KBM-7 (cell line): ENCODE results near the gene PPIL6.
A peak's percentile ranks its signal among the peaks of the same experiment; 100 is the strongest.
"Not testable (repeated sequence)": the region's sequence is repeated elsewhere in the genome, so short reads cannot be mapped to it uniquely, and the experiment has no call there.

Experiments used
- DNase-seq: peaks from one replicate; pipeline ENCODE4 v3.0.0-alpha.2; 2015
- in situ Hi-C: fragments of 300-500 bp; cut with MboI; formaldehyde crosslinking; loops from 2 replicates; pipeline ENCODE4 v1.14.3; 2020; ENCODE audit warnings: low sequenced_read_pairs, low pct_unique_long_range_greater_than_20kb, mixed read lengths

The PPIL6 gene

DNA sequence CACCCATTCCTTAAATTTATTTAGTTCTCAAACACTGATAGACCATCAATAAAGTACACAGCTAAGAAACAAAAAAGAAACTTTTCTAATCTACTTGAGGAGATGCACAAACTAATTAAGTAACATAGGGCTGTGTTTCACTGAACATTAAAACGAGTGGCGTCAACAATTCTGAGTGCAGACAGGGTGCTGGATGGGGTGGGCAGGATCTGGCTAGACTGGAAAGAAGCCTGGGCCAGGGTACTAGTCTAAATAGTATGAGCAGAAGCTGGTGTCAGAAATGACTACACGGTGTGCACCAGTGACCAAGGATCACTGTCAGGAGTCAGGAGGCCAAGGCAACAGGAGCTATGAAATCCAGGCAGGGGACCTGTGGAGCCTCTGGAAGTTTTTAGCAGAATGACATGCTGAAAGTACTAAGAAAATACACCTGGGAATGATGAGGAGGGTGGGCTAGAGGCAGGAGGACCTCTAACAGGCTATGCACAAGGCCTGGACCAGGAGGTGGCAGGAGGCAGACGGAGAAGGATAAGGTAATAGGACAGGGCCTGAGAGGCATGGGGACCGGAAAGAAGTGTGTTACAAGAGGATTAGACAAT lies 29.3 kb upstream of the PPIL6 start:
- in situ Hi-C loops: no loop called here
- no peak for DNase-seq

DNA sequence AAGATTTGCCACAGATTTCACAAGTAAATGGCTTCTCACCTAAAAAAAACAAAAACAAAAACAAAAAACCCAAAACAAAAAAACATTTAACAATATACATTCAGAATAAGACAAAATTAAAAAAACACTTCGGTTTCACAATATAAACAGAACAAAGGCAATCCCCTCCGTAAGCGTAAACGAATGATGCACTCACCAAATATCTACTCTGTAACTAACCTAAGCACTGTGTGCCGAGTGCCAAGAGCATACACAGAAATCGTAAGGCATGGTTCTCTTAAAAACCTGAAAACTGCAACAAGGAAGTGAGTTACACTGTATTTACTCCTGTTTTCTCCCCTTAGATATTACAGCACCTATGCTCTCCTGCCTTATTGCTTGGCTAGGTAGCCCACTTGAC lies 27.3 kb upstream of the PPIL6 start:
- no peak for DNase-seq

DNA sequence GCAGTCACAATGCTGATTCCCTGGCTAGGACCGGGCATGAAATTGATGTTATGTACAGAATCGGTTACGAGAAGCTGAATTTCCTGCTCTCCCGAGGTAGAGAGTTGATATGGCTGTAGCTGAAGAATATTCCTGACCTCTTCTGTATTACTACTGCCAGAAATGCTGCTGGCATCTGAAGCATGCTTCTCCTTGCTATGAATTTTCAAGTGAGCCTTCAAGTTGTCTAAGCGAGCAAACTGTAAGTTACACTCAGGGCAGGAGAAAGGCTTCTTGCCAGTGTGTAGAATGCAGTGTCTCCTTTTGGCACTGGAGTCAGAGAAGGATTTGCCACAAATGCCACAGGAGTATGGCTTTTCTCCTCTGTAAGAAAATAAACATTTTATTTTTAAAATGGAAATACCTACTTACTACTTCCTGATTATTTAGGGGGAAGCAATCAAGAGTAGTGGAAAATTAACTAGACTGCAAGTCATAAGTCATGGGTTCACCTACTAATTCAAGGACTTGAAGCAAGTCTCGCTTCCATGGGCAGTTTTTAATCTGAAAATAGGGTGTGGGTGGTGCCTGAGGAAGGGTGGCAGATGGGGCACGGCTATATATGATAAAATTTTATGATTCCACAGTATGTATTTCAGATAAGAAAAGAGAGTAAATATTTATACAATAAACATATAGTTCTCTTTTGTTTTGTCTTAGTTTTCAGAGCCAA lies 25.9 kb upstream of the PPIL6 start:
- in situ Hi-C loops: no loop called here
- DNase-seq: no peak

More for the DNA sequence above, 27.3 kb upstream of the PPIL6 start:
- in situ Hi-C loops: no loop called here

DNA sequence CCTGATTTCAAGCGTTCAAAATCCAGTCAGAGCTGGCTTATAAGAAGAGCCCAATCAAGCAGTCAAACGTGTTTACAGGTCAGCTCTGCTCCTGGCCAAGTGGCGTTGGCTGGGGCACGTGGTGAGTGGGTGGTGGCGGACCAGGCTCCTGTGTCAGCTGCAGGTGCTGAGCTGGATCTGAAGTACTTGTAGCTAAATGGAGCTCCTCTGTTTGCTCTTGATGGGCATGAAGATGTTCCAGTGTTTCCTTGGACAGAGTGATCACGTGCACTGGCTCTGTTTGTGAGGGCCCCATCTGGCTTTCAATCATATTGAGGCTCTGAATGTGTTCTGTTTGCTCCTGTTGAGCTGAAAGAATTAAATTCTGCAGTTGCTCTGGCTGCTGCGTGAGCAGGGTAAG lies 25.3 kb upstream of the PPIL6 start:
- in situ Hi-C loops: no loop called here

GRCh38 chr6:109461733-109462526 lies 21.5 kb upstream of the PPIL6 start:
- in situ Hi-C loops: no loop called here

More for the DNA sequence above, 25.3 kb upstream of the PPIL6 start:
- no peak for DNase-seq

GRCh38 chr6:109461205-109461604 lies 20.8 kb upstream of the PPIL6 start:
- DNase-seq, in situ Hi-C loops: not testable (repeated sequence)

More at GRCh38 chr6:109461733-109462526, 21.5 kb upstream of the PPIL6 start:
- DNase-seq: no peak

DNA sequence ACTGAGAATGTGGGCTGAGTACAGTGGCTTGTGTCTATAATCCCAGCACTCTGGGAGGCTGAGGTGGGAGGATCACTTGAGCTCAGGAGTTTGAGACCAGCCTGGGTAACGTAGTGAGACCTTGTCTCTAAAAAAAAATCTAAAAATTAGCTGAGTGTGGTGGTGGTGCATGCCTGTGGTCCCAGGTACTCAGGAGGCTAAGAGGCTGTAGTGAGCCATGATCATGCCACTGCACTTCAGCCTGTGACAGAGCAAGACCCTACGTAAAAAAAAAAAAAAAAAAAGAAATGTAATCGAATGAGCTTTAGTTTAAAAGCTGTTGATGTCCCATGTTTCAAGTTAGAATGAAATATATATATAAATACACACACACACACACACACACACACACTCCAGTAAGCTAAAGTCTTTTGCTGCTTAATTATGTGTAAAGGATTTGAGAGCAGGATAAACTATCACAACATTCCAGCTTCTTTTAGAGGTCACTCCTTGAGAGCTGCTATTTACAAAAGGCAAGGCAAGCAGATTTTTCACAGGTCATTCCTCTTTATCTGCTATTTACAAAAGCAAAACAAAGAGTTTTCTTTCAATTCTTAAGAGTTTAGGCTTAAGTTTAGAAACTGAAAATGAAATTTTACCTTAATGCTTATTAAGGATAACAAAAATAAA lies 19.9 kb upstream of the PPIL6 start:
- in situ Hi-C loops: no loop called here
- no peak for DNase-seq

- in situ Hi-C loops: no loop called here
- DNase-seq: peak; percentile 70
Measured at GRCh38 chr6:109458774-109459531, 18.5 kb upstream of the PPIL6 start.

- in situ Hi-C loops: no loop called here
- DNase-seq: no peak
Measured at GRCh38 chr6:109457562-109457996, 17.2 kb upstream of the PPIL6 start.

DNA sequence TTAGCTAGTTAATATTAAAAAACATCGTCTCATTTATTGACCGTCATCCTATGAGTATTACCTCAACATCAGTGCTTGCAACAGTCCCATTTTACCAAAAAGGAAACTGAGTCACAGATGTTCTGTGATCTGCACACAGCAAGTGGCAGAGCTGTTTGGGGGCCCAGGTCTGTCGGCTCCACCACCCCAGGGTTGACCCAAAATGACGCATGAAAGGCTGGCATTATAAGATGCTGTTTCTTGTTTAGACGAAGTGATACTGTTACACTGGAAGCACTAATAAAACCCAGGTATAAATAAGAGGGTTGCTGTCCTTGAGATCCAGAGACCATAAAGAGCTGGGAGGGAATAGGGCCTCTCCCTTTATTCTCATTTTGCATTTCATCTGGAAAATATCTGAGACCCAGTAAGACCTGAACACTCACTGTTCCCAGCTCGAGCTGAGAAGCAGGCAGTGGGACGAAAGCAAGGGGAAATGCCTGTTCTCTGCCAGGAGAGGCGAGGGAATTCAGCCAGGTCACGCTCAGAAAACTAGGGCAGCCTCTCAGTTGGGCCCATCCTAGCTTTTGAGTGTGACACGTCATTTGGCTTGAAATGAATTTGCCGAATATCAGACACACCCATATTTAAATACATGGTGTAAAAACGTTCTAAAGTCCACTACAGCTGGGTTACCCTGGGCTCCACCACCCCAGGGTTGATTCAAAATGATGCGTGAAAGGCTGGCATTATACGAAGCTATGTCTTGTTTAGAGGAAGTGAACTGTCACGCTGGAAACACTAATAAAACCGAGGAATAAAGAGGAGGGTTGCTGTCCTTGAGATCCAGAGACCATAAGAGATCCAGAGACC lies 16.5 kb upstream of the PPIL6 start:
- in situ Hi-C loops: no loop called here
- no peak for DNase-seq

GRCh38 chr6:109456111-109456583 lies 15.7 kb upstream of the PPIL6 start:
- in situ Hi-C loops: no loop called here
- no peak for DNase-seq

GRCh38 chr6:109455437-109456110 lies 15.1 kb upstream of the PPIL6 start, which contains the start of gene MICAL1:
Gene MICAL1 (minus strand): TSS chr6:109455772. CDS start chr6:109454196, 1,576 bp downstream.
- in situ Hi-C loops: no loop called here
- peak; percentile 52 for DNase-seq

GRCh38 chr6:109454496-109455436 lies 14.3 kb upstream of the PPIL6 start:
- in situ Hi-C loops: no loop called here
- DNase-seq: peak; percentile 71

- DNase-seq: no peak
- in situ Hi-C loops: no loop called here
Measured at GRCh38 chr6:109453594-109454495, 13.4 kb upstream of the PPIL6 start.

DNA sequence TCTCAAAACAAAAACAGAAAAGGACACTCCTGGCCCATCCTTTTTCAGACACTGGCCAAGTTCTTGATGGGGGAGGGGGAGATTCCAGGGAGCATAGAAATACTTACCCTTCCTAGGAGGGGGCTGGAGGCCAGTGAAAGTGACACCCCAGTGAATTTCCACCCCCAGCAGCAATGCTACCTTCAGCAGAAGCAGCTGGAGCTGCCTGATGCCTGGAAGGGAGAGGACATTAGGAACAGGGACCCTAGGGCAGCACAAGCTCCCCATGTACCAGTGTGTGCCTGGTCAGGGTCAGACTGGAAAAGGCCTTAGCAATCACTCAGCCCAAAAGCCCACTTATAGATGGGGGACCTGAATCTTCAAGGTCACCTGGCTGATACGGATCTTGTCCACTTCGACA lies 12.7 kb upstream of the PPIL6 start:
- in situ Hi-C loops: no loop called here
- DNase-seq: no peak
